HepG2 (cell line): ENCODE measurements around the gene SLC25A23. TPM values are rescaled to one million over a fixed set of nuclear protein-coding genes. Genes with fewer than 3 reads are reported as not detected.
A peak's percentile ranks its signal among the peaks of the same experiment; 100 is the strongest.

Experiments
- ADNP ChIP-seq: sonication (generic); formaldehyde crosslinking; IDR thresholded peaks from 2 replicates; pipeline ENCODE4 v1.4.0; 2020; ENCODE audit warnings: missing genetic modification reagents
- ARNTL ChIP-seq: sonication (generic); formaldehyde crosslinking; IDR thresholded peaks from 2 replicates; pipeline ENCODE4 v1.4.0; 2020; ENCODE audit warnings: mild to moderate bottlenecking, missing genetic modification reagents
- CBX5 ChIP-seq: sonication (generic); formaldehyde crosslinking; IDR thresholded peaks from 2 replicates; pipeline ENCODE4 v1.4.0; 2020; ENCODE audit warnings: missing genetic modification reagents, borderline replicate concordance
- FOXO1 ChIP-seq: sonication (generic); formaldehyde crosslinking; IDR thresholded peaks from 2 replicates; pipeline ENCODE4 v1.4.0; 2020; ENCODE audit warnings: missing genetic modification reagents
- ISL2 ChIP-seq: sonication (generic); formaldehyde crosslinking; IDR thresholded peaks from 2 replicates; pipeline ENCODE4 v1.5.0; 2020; ENCODE audit warnings: missing genetic modification reagents
- KDM1A ChIP-seq: IDR thresholded peaks from 2 replicates; pipeline ENCODE4 v1.6.1; 2016; ENCODE audit warnings: missing compliant biosample characterization
- LCORL ChIP-seq, 2 experiments: fragments of 450-650 bp in 1 of 2; sonication (generic) in 1 of 2; formaldehyde crosslinking in 1 of 2; IDR thresholded peaks; 2 replicates each; pipeline versions ENCODE4 v1.5.0 to v1.6.1; 2017 to 2020; ENCODE audit warnings: antibody characterized with exemption in 1 of 2, missing genetic modification reagents in 1 of 2
- MXD1 ChIP-seq: sonication (generic); formaldehyde crosslinking; IDR thresholded peaks from 2 replicates; pipeline ENCODE4 v1.4.0; 2020; ENCODE audit warnings: mild to moderate bottlenecking, missing genetic modification reagents
- NFKB2 ChIP-seq: sonication (generic); formaldehyde crosslinking; IDR thresholded peaks from 2 replicates; pipeline ENCODE4 v1.4.0; 2020; ENCODE audit warnings: missing genetic modification reagents, borderline replicate concordance
- RXRA ChIP-seq: sonication (generic); formaldehyde crosslinking; IDR thresholded peaks from 2 replicates; pipeline ENCODE4 v1.5.1; 2020; ENCODE audit warnings: missing genetic modification reagents
- SAP130 ChIP-seq: IDR thresholded peaks from 2 replicates; pipeline ENCODE4 v1.6.1; 2016; ENCODE audit warnings: low read depth
- ZFP91 ChIP-seq: sonication (generic); formaldehyde crosslinking; IDR thresholded peaks from 2 replicates; pipeline ENCODE4 v1.9.0; 2022; ENCODE audit warnings: missing genetic modification reagents, mild to moderate bottlenecking, borderline replicate concordance
- ZFY ChIP-seq: sonication (generic); formaldehyde crosslinking; IDR thresholded peaks from 2 replicates; pipeline ENCODE4 v1.4.0; 2020; ENCODE audit warnings: missing genetic modification reagents
- ZNF121 ChIP-seq: sonication (generic); formaldehyde crosslinking; IDR thresholded peaks from 2 replicates; pipeline ENCODE4 v1.5.0; 2020; ENCODE audit warnings: mild to moderate bottlenecking, missing genetic modification reagents
- ZNF253 ChIP-seq: sonication (generic); formaldehyde crosslinking; IDR thresholded peaks from 2 replicates; pipeline ENCODE4 v1.8.0; 2022; ENCODE audit warnings: mild to moderate bottlenecking, missing genetic modification reagents, borderline replicate concordance
- ZNF558 ChIP-seq: sonication (generic); formaldehyde crosslinking; IDR thresholded peaks from 2 replicates; pipeline ENCODE4 v1.9.0; 2022; ENCODE audit warnings: mild to moderate bottlenecking, missing genetic modification reagents, borderline replicate concordance
- ZNF777 ChIP-seq: sonication (generic); formaldehyde crosslinking; IDR thresholded peaks from 2 replicates; pipeline ENCODE4 v1.4.0; 2020; ENCODE audit warnings: missing genetic modification reagents
- polyA plus RNA-seq, 8 experiments: library from polyadenylated mRNA; depleted of rRNA in 3 of 8; stranded (reverse) in 7 of 8; unstranded in 1 of 8; fragments of >200 nt; fragmentation: Illumina TruSeq in 4 of 8; extraction: Trizol in 4 of 8; gene quantifications; 2 replicates each; pipeline versions ENCODE4 v1.2.1 to v1.2.3, GENCODE V29; 2011 to 2016; ENCODE audit warnings: low read depth in 4 of 8, missing spikeins in 1 of 8, mixed read lengths in 1 of 8; ENCODE audit not compliant: insufficient read depth in 1 of 8
- total RNA-seq, 5 experiments: library from RNA; depleted of rRNA; stranded (reverse); fragments of >200 nt; fragmentation: Illumina TruSeq; extraction: Trizol; gene quantifications; 2 replicates each; pipeline ENCODE4 v1.2.3, GENCODE V29; 2016; ENCODE audit warnings: low read depth in 1 of 5
- TF ChIP-seq, protein P1 (sequence below): sonication (generic); formaldehyde crosslinking; IDR thresholded peaks from 2 replicates; pipeline ENCODE4 v1.4.0; 2020; ENCODE audit warnings: missing genetic modification reagents
- TF ChIP-seq, protein P2 (sequence below): sonication (generic); formaldehyde crosslinking; IDR thresholded peaks from 2 replicates; pipeline ENCODE4 v1.5.1; 2020; ENCODE audit warnings: mild to moderate bottlenecking, missing genetic modification reagents

Gene SLC25A23
- total and polyA plus RNA-seq, 2 of the 13 experiments (the other 11 are each of a cell fraction or from before 2014, with no cell fraction given), result 12.4 to 15.2 TPM

DNA sequence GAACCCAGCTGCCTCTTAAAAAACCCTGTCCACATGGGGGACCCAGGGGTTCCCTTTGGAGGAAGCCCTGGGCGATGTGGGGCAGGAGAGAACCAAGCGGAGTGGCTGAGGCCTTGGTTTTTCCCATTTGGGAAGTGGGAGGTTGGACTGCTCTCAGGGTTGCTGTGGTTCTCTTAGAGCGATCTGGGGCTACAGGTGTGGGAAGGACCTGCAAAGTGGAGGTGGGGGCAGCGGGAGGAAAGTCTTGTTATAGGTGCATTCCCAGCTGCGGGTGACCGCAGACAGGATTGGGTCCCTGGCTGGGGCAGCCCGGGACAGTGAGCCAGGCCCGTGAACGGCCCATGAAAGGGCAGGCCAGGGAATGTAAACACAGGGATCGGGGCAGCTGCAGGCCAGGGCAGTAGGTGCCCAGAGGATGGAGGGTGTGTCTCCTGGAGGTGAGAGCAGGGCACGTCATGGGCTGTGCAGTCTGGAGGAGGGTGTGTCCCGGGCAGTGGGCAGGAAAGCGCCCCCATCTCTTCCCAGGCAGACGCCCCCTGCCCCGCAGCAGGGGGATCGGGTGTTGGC, 814 bp downstream of the SLC25A23 start (continued):
- TF ChIP-seq, protein P1, sequence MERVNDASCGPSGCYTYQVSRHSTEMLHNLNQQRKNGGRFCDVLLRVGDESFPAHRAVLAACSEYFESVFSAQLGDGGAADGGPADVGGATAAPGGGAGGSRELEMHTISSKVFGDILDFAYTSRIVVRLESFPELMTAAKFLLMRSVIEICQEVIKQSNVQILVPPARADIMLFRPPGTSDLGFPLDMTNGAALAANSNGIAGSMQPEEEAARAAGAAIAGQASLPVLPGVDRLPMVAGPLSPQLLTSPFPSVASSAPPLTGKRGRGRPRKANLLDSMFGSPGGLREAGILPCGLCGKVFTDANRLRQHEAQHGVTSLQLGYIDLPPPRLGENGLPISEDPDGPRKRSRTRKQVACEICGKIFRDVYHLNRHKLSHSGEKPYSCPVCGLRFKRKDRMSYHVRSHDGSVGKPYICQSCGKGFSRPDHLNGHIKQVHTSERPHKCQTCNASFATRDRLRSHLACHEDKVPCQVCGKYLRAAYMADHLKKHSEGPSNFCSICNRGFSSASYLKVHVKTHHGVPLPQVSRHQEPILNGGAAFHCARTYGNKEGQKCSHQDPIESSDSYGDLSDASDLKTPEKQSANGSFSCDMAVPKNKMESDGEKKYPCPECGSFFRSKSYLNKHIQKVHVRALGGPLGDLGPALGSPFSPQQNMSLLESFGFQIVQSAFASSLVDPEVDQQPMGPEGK (CRISPR knock-in tag), result 0 out of 2 replicates have a peak, but pooled peaks have one; percentile 33
- TF ChIP-seq ZFP91 (CRISPR knock-in tag), result 0 out of 2 replicates have a peak, but pooled peaks have one; percentile 39
- no peak for TF ChIP-seq MXD1
- no peak for TF ChIP-seq ISL2 (CRISPR knock-in tag)
- TF ChIP-seq, protein P2, sequence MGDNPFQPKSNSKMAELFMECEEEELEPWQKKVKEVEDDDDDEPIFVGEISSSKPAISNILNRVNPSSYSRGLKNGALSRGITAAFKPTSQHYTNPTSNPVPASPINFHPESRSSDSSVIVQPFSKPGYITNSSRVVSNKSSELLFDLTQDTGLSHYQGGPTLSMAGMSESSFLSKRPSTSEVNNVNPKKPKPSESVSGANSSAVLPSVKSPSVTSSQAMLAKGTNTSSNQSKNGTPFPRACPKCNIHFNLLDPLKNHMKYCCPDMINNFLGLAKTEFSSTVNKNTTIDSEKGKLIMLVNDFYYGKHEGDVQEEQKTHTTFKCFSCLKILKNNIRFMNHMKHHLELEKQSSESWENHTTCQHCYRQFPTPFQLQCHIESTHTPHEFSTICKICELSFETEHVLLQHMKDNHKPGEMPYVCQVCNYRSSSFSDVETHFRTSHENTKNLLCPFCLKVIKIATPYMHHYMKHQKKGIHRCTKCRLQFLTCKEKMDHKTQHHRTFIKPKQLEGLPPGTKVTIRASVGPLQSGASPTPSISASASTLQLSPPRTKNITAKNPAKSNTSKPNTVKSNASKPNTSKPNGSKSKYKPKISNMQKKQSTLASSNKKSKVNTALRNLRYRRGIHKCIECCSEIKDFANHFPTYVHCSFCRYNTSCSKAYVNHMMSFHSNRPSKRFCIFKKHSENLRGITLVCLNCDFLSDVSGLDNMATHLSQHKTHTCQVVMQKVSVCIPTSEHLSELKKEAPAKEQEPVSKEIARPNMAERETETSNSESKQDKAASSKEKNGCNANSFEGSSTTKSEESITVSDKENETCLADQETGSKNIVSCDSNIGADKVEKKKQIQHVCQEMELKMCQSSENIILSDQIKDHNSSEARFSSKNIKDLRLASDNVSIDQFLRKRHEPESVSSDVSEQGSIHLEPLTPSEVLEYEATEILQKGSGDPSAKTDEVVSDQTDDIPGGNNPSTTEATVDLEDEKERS, result no peak
- TF ChIP-seq ZNF777, result 0 out of 2 replicates have a peak, but pooled peaks have one; percentile 6
- peak; percentile 29; the same call in 1 of the 2 replicates for TF ChIP-seq SAP130
- TF ChIP-seq ADNP (CRISPR knock-in tag), result peak; percentile 71; the same call in 1 of the 2 replicates
- TF ChIP-seq NFKB2 (CRISPR knock-in tag), result peak; percentile 34; the same call in 1 of the 2 replicates
- TF ChIP-seq ZNF121 (CRISPR knock-in tag), result peak; percentile 100
- TF ChIP-seq LCORL (IDR thresholded peaks at IDR 0.05), result no peak
- 0 out of 2 replicates have a peak, but pooled peaks have one; percentile 47 for TF ChIP-seq LCORL (CRISPR knock-in tag; IDR thresholded peaks at IDR 0.05)
- no peak for TF ChIP-seq ARNTL
- TF ChIP-seq RXRA (CRISPR knock-in tag), result 0 out of 2 replicates have a peak, but pooled peaks have one; percentile 36
- TF ChIP-seq CBX5 (CRISPR knock-in tag), result peak; percentile 46; the same call in 1 of the 2 replicates
- TF ChIP-seq KDM1A (CRISPR knock-in tag), result peak; percentile 73; the same call in 1 of the 2 replicates
- TF ChIP-seq ZFY (CRISPR knock-in tag), result peak; percentile 32; the same call in 1 of the 2 replicates
- 0 out of 2 replicates have a peak, but pooled peaks have one; percentile 14 for TF ChIP-seq ZNF558 (CRISPR knock-in tag)
- TF ChIP-seq ZNF253 (CRISPR knock-in tag), result 0 out of 2 replicates have a peak, but pooled peaks have one; percentile 53
- 0 out of 2 replicates have a peak, but pooled peaks have one; percentile 13 for TF ChIP-seq FOXO1 (CRISPR knock-in tag)
